ENCODE data around the gene LAMA3. TPM values are rescaled to one million over a fixed set of nuclear protein-coding genes. Genes with fewer than 3 reads are reported as not detected.

LAMA3 gene
- total RNA-seq, 1 donor from 2014 or later, result 126 TPM

DNA sequence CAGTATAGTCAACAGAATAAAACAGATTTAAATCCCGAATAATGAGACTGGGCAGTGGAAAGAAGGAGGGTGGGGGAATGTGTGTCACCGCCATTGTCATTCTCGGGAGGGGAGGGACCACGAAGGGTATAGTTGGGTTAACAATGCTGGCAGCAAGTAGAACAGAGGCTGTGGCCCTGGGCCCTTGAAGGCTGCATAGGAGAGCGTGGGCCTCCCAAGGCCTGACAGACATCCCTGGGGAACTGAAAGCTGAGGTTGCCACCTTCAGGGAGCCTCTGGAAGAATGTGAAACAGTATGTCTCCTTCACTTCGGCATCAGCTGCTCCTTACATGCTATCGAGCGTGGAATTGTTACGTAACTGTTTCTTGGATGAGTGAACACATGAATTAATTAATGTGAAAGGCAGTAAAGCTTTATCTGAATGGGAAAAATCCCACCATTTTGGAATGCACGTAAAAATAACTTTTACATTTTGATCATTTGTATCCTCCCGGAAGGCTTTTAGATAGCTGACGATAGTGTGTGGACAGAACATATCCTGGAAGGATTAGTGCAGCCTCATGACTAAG is 232.5 kb downstream of the LAMA3 start:
- DNase-seq (ENCODE audit: low read depth), result no peak
- H3K36me3 ChIP-seq (ENCODE audit: control insufficient read depth, insufficient read depth, low read length), result no peaks in the 10 kb centered on the region
- TF ChIP-seq, protein P1, sequence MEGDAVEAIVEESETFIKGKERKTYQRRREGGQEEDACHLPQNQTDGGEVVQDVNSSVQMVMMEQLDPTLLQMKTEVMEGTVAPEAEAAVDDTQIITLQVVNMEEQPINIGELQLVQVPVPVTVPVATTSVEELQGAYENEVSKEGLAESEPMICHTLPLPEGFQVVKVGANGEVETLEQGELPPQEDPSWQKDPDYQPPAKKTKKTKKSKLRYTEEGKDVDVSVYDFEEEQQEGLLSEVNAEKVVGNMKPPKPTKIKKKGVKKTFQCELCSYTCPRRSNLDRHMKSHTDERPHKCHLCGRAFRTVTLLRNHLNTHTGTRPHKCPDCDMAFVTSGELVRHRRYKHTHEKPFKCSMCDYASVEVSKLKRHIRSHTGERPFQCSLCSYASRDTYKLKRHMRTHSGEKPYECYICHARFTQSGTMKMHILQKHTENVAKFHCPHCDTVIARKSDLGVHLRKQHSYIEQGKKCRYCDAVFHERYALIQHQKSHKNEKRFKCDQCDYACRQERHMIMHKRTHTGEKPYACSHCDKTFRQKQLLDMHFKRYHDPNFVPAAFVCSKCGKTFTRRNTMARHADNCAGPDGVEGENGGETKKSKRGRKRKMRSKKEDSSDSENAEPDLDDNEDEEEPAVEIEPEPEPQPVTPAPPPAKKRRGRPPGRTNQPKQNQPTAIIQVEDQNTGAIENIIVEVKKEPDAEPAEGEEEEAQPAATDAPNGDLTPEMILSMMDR (IDR thresholded peaks at IDR 0.05; ENCODE audit: insufficient read depth, low read length, poor library complexity, severe bottlenecking), result peak; percentile 14

DNA sequence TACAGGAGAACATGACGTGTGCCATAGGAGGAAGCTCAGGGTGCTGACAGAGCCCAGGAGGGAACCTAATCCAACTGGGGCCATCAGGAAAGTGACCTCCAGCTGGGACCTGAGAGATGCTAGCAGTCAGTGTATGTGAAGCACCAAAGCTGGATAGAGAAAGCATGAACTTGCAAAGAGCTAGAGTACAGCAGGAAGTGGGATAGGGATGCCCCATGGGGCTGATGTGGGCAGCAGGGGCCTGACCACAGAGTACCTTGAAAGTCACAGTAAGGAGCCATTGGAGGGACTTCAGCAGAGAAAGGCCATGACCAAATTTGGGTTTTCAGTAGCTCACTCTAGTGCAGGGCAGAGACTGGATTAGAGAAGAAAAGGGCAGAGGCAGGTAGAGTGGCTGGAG is 233.7 kb downstream of the LAMA3 start:
- Histone ChIP-seq H3K36me3 (ENCODE audit: control insufficient read depth, insufficient read depth, low read length) (no peaks in the 10 kb centered on the region), H3K4me3 (ENCODE audit: low read depth, low read length) (no peak overlapping the region), H3K27me3 (ENCODE audit: control insufficient read depth, insufficient read depth, low read length) (no peaks in the 10 kb centered on the region)
- no peak for DNase-seq (ENCODE audit: low read depth)
- TF ChIP-seq, protein P1 (IDR thresholded peaks at IDR 0.05; ENCODE audit: insufficient read depth, low read length, poor library complexity, severe bottlenecking), result no peak

More for the DNA sequence above, 232.5 kb downstream of the LAMA3 start:
- Histone ChIP-seq H3K27me3 (ENCODE audit: control insufficient read depth, insufficient read depth, low read length) (no peaks in the 10 kb centered on the region), H3K4me3 (ENCODE audit: low read depth, low read length) (no peak overlapping the region)

DNA sequence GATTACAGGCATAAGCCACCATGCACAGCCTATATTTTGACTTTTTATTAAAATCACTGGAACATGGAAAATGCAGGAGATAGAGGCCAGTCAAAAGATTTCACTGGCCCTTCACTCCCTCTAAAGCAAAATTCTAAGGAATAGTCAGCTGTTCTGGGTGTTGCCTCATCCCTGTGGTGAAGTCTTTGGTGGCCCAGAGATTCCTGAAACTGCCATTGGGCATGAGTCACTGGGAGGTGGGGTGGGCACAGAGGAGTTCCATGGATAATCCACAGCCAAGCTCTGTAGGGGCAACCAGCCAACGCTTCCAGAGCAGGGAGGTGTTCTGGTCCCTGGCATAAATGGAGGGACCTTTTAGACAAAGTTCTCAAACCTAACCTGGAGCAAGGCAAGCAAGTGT is 235.6 kb downstream of the LAMA3 start:
- Histone ChIP-seq H3K4me3 (ENCODE audit: low read depth, low read length) (no peak overlapping the region), H3K36me3 (ENCODE audit: control insufficient read depth, insufficient read depth, low read length) (no peaks in the 10 kb centered on the region), H3K27me3 (ENCODE audit: control insufficient read depth, insufficient read depth, low read length) (no peaks in the 10 kb centered on the region)
- peak; percentile 25 for DNase-seq (ENCODE audit: low read depth)
- TF ChIP-seq, protein P1 (IDR thresholded peaks at IDR 0.05; ENCODE audit: insufficient read depth, low read length, poor library complexity, severe bottlenecking), result no peak

DNA sequence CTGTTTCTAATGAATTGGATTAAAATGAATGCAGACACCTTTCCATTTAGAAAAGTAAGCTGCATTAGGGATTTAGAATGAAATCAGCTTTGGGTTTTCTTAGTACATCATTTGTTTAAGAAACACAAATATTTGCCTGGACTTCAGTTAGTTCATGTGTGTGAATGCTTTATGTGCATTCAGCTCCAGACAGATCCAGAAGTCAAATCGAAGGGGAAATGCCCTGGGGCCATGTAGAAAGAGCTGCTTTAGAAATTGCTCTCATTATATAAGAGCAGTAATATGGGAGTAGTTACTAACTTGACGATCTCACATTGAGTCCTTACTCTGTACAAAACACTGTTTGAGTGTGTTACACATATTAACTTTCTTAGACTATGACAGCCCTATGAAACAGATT is 237.3 kb downstream of the LAMA3 start:
- Histone ChIP-seq H3K36me3 (ENCODE audit: control insufficient read depth, insufficient read depth, low read length) (no peaks in the 10 kb centered on the region), H3K4me3 (ENCODE audit: low read depth, low read length) (no peak overlapping the region), H3K27me3 (ENCODE audit: control insufficient read depth, insufficient read depth, low read length) (no peaks in the 10 kb centered on the region)
- TF ChIP-seq, protein P1 (IDR thresholded peaks at IDR 0.05; ENCODE audit: insufficient read depth, low read length, poor library complexity, severe bottlenecking), result no peak
- DNase-seq (ENCODE audit: low read depth), result no peak

DNA sequence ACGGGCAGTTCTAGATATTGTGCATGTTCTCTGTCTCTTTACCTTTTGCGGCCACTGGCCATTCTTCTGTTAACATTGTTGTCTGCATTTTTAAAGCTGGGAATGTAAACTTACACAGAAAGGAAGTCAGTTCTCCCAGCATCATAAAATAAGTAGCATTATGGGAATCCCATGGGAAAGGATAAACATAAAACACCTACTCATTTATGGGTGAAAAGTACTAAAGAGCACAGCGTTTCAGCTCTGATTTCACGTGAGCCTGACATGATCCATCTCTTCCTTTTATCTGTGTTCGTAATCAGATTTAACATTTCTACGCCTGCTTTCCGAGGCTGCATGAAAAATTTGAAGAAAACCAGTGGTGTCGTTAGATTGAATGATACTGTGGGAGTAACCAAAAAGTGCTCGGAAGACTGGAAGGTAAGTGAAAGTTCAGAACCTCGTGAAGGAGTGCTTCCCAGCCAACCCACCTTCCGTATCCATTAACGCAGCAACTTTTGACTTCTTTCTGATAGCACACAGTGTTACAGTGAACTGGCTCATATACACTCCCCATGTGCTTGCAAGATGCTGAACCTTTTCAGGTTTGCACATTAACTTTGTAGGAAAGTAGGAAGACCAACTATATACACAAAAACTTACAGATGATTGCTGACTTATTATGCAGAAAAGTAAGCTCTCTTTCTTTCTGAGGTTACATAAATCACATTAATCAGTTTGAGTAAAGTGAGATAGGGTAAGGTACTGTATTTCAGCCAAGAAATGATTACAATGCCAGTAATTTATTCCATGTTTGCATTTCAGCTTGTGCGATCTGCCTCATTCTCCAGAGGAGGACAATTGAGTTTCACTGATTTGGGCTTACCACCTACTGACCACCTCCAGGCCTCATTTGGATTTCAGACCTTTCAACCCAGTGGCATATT is 238.8 kb downstream of the LAMA3 start:
- Histone ChIP-seq H3K36me3 (ENCODE audit: control insufficient read depth, insufficient read depth, low read length) (no peaks in the 10 kb centered on the region), H3K27me3 (ENCODE audit: control insufficient read depth, insufficient read depth, low read length) (no peaks in the 10 kb centered on the region), H3K4me3 (ENCODE audit: low read depth, low read length) (no peak overlapping the region)
- no peak for DNase-seq (ENCODE audit: low read depth)
- TF ChIP-seq, protein P1 (IDR thresholded peaks at IDR 0.05; ENCODE audit: insufficient read depth, low read length, poor library complexity, severe bottlenecking), result no peak

Data from kidney epithelial cell (primary cell).